Islet of Langerhans (tissue), 1 donor: ENCODE results near the gene SDK1.

Experiments used
- FAIRE-seq: peaks from one replicate; lab custom pipeline; 2011; peaks lifted over from hg19 to GRCh38; lab: Jason Lieb, UNC

Gene SDK1

DNA sequence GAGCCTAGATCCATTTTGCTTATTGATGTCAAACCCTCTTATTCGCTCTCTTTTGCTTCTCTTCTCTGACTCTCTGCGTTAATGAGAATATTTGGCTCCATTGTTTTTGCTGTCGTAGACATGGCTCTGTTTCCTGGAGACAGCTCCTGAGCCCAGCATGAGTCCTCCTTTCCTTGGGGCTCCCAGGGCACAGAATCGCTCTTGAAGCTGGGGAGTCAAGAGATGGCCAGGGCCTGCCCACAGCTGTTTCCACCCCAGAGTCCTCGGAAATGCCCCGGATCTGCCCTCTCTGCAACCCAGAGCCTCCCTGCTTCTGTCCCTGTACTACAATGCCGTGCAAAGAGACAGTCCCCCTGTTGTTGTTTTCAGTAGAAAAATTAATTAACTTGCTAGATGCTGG, 814.4 kb downstream of the SDK1 start:
- FAIRE-seq = no peak

- no peak for FAIRE-seq
Observed at GRCh38 chr7:4115941-4116610, 815.0 kb downstream of the SDK1 start.

DNA sequence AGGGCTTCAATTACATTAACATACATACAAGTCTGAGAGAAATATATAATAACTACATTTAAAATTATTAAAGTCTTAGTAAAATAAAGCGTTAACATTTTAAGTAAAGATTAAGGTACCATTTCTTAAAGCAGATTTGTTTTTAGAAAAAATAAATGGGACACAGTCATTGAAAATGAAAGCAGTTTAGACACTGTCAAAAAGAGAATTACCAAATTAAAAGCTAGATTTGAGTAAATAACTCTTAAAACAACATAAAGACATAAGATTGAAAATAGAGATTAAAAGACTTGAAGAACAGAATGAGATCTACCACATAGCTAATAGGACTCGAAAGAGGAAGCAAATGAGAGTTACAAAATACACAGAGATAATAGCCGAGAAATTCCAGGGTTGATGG, 818.8 kb downstream of the SDK1 start:
- no peak for FAIRE-seq

- no peak for FAIRE-seq
Observed at GRCh38 chr7:4123346-4123745, 822.3 kb downstream of the SDK1 start.

GRCh38 chr7:4123823-4124222, 822.8 kb downstream of the SDK1 start:
- no peak for FAIRE-seq

DNA sequence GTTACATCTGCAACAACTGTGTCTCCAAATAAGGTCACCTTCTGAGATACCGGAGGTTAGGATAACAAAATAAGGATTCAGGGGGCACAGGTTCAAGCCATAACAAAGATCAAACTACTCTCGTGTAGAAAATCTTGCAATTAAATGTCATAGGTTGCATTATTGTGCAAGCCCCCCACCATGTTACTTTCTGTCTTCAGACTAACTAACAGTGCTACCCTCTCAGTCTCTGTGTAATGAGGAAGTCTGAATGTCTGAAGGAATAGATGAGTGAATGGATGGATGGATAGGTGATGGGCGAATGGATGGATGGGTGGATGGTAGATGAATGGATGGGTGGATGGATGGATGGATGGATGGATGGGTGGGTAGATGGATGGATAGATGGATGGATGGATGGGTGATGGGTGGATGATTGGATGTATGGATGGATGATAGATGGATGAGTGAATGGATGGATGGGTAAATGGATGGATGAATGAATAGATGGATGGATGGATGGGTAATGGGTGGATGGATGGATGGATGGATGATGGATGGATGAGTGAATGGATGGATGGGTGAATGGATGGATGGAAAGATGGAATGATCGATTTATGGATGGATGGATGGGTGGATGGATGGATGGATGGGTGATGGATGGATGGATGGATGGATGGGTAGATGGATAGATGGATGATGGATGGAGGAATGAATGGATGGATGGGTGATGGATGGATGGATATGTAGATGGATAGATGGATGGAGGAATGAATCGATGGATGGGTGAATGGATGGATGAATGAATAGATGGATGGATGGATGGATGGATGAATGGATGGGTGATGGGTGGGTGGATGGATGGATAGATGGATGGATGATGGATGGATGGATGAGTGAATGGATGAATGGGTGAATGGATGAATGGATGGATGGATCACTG, 823.8 kb downstream of the SDK1 start:
- no peak for FAIRE-seq

- no peak for FAIRE-seq
Observed at GRCh38 chr7:4127909-4128560, 827.0 kb downstream of the SDK1 start.

GRCh38 chr7:4129481-4130122, 828.5 kb downstream of the SDK1 start:
- no peak for FAIRE-seq

DNA sequence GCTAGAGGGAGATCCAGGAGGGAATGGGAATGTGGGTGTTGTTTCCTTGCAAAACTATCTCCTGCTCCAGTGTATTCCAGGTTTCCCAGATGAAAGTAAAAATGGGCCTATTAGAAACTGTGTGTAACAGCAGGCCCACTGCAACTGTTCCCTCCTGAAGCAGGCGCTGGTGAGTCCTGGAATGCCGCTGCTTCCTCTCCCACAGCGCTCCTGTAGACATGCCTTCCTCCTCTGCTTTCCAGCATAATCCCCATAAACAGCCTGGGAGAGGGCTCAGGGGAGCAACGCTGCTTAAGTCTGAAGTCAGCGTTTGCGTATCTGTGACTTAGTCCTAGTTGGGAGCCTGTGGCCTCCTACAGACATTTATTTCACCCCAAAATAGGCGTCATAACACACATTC, 830.0 kb downstream of the SDK1 start:
- no peak for FAIRE-seq

GRCh38 chr7:4132221-4132620, 831.2 kb downstream of the SDK1 start:
- no peak for FAIRE-seq

GRCh38 chr7:4133491-4134044, 832.5 kb downstream of the SDK1 start:
- no peak for FAIRE-seq

- FAIRE-seq = no peak
Observed at GRCh38 chr7:4134204-4134603, 833.2 kb downstream of the SDK1 start.

GRCh38 chr7:4134631-4135030, 833.6 kb downstream of the SDK1 start:
- no peak for FAIRE-seq

GRCh38 chr7:4135301-4135700, 834.2 kb downstream of the SDK1 start:
- no peak for FAIRE-seq

- no peak for FAIRE-seq
Observed at GRCh38 chr7:4136036-4136435, 835.0 kb downstream of the SDK1 start.

DNA sequence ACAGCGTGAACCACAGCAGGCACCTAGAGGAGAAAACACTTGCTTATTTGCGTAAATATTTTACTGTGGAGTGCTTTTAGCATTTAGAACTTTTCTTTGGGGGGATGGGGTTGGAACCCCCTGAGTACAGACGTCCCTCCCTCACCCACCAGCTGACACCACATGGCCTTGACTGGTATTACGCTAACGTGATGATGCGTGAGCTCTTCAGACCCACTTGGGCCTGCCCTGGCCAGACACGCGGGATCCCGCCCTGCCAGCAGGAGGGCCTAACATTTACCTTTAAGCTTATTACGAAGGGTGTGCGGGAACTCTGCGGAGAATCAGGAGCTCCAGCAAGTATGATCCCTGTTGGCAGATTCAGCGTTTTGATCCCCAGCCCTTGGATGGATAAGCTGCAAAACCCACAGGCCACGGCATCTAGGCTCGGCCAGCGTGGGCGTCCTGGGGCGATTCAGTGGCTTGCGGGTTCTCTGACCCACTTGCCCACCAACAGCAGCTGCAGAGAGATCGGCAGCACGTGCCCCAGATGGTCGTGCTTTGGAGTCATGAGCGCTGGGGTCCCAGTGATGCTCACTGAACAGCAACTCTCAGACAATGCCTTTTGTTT, 835.6 kb downstream of the SDK1 start:
- no peak for FAIRE-seq

- FAIRE-seq = no peak
Observed at GRCh38 chr7:4137552-4137951, 836.5 kb downstream of the SDK1 start.

- no peak for FAIRE-seq
Observed at GRCh38 chr7:4138866-4139265, 837.8 kb downstream of the SDK1 start.

GRCh38 chr7:4139656-4140625, 838.9 kb downstream of the SDK1 start:
- FAIRE-seq = no peak

- no peak for FAIRE-seq
Observed at GRCh38 chr7:4140933-4141332, 839.9 kb downstream of the SDK1 start.

- FAIRE-seq = no peak
Observed at GRCh38 chr7:4143006-4143405, 842.0 kb downstream of the SDK1 start.
